HG03060 (cell line): ENCODE measurements around the gene BCL2L12.
A peak's percentile ranks its signal among the peaks of the same experiment; 100 is the strongest.
"Not testable (repeated sequence)": the region's sequence is repeated elsewhere in the genome, so short reads cannot be mapped to it uniquely, and the experiment has no call there.

Source experiments
- ATAC-seq: cut with Tn5 transposase; IDR thresholded peaks from one replicate; pipeline ENCODE4 v1.9.1; 2021; ENCODE audit warnings: low read depth, moderate number of reproducible peaks; ENCODE audit not compliant: unreplicated experiment

The BCL2L12 gene

GRCh38 chr19:49665351-49666119, at the start of gene BCL2L12, which contains the start of gene IRF3:
TSS of gene BCL2L12 (plus strand) at chr19:49665933. CDS start at chr19:49666693, 760 bp downstream.
TSS of gene IRF3 (minus strand) at chr19:49665857. CDS start at chr19:49664838, 1,019 bp downstream.
- ATAC-seq = peak; percentile 86

- ATAC-seq = no peak
Measured at GRCh38 chr19:49616532-49616931, 49.2 kb upstream of the BCL2L12 start.

DNA sequence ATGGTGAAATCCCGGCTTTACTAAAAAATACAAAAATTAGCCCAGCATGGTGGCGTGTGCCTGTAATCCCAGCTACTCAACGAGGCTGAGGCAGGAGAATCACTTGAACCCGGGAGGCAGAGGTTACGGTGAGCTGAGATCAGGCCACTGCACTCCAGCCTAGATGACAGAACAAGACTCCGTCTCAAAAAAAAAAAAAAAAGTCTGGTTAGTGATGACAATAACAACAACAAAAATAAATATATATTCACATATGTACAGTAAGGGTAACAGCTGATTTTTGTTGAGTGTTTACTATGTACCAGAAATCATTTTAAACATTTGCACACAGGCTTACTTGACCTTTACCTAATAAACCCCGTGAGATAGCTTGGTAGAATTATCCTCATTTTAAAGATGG, 48.8 kb upstream of the BCL2L12 start:
- no peak for ATAC-seq

DNA sequence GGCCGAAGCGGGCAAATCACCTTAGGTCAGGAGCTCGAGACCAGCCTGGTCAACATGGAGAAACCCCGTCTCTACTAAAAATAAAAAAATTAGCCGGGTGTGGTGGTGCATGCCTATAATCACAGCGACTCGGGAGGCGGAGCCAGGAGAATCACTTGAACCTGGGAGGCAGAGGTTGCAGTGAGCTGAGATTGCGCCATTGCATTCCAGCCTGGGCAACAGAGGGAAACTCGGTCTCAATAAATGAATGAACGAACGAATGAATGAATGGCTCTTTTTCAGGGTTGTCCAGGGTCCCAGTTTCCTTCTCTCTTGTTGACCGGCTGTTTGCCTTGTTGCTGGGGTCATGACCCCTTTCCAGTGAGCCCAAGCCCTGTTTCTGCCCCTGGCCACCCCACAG, 47.9 kb upstream of the BCL2L12 start:
- not testable (repeated sequence) for ATAC-seq

- ATAC-seq = no peak
Measured at GRCh38 chr19:49624967-49625910, 40.5 kb upstream of the BCL2L12 start.

GRCh38 chr19:49626226-49626625, 39.5 kb upstream of the BCL2L12 start:
- no peak for ATAC-seq

DNA sequence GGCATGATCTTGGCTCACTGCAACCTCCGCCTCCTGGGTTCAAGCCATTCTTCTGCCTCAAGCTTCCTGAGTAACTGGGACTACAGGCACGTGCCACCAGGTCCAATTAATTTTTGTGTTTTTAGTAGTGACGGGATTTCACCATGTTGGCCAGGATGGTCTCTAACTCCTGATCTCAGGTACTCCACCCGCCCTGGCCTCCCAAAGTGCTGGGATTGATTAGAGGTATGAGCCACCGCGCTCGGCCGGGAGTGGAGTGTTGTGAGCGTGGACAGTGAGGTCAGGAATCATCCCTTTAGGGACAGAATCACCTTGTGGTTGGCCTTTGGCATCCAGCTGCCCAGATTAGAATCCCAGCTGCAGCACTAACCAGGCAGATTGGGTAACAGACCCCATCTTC, 36.1 kb upstream of the BCL2L12 start:
- no peak for ATAC-seq

GRCh38 chr19:49631014-49631588, 34.6 kb upstream of the BCL2L12 start:
- ATAC-seq = no peak

GRCh38 chr19:49631610-49632192, 34.0 kb upstream of the BCL2L12 start:
- no peak for ATAC-seq

DNA sequence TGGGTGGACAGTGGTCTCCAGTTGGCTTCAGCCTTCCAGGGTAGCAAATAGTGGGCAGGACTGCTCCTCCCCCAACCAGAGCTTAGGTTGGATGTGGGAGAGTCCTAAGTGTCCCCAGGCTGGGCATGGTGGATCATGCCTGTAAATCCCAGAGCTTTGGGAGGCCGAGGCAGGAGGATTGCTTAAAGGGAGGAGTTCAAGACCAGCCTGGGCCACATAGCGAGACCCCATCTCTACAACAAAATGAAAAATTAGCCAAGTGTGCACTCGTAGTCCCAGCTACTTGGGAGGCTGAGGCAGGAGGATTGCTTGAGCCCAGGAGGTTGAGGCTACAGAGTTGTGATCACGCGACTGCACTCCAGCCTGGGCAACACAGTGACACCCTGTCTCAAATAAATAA, 33.2 kb upstream of the BCL2L12 start:
- no peak for ATAC-seq

DNA sequence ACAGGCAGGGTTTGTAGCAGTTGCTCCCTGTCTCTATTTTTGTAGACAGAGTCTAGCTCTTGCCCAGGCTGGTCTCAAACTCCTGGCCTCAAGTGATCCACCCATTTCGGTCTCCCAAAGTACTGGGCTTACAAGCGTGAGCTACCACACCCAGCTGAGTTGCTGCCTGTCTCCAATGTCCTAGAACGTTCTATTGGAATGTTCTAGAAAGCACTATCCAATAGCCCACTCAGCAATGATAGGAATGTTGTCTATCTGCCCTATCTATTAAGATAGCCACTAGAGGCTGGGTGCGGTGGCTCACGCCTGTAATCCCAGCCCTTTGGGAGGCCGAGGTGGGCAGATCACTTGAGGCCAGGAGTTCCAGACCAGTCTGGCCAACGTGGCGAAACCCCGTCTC, 32.5 kb upstream of the BCL2L12 start:
- ATAC-seq = not testable (repeated sequence)

- ATAC-seq = no peak
Measured at GRCh38 chr19:49635530-49636232, 30.1 kb upstream of the BCL2L12 start.

DNA sequence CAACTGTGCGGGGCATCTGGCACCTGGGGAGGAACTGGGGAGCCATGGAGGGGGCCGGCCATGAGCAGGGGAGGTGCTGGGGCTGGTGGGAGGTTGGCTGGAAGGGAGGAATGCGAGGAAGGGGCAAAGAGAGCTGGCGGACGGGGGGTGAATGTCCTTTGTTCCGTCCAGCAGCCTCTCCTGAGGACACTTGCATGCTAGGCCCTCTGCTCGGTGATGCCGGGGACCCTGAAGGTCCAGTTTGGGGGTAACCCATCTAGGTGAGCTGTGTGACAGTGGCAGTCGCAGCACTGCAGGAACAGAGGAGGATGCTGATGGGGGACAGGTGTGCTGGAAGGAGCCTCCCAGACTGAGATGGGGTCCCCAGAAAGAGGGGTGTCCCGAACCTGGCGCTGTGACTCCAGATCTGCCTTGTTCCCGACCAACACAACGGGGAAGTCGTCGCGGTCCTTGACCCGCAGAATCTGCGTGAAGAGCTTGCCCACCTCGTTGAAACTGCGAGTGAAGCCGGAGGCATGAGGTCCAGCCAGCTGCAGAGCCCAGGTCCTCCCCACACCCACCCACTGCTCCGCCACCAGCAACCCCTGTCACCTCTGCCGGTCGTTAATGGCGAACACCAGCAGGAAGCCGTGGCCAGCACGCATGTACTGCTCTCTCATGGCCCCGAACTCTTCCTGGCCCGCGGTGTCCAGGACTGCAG, 29.4 kb upstream of the BCL2L12 start:
- ATAC-seq = no peak

GRCh38 chr19:49637821-49638738, 27.7 kb upstream of the BCL2L12 start:
- no peak for ATAC-seq

- ATAC-seq = no peak
Measured at GRCh38 chr19:49639401-49640112, 26.2 kb upstream of the BCL2L12 start.

GRCh38 chr19:49640113-49640898, 25.4 kb upstream of the BCL2L12 start, which contains the start of gene RRAS:
TSS of gene RRAS (minus strand) at chr19:49640143. CDS start at chr19:49640098, 45 bp downstream.
- ATAC-seq = peak; percentile 68
